HepG2 (cell line): ENCODE results near the gene SVOP. TPM values are rescaled to one million over a fixed set of nuclear protein-coding genes. Genes with fewer than 3 reads are reported as not detected.

Source experiments
- ERF ChIP-seq: IDR thresholded peaks from 2 replicates; pipeline ENCODE4 v1.6.1; 2018; ENCODE audit warnings: missing biosample characterization, missing genetic modification reagents
- HNRNPK ChIP-seq: fragments of 200-400 bp; formaldehyde crosslinking; IDR thresholded peaks from 2 replicates; pipeline ENCODE4 v1.6.1; 2018; ENCODE audit warnings: low read length, low read depth, moderate library complexity, mild to moderate bottlenecking; ENCODE audit not compliant: poor library complexity, severe bottlenecking
- MTERF4 ChIP-seq: sonication (generic); formaldehyde crosslinking; IDR thresholded peaks from 2 replicates; pipeline ENCODE4 v1.8.0; 2023; ENCODE audit warnings: mild to moderate bottlenecking, missing genetic modification reagents
- NFKBIZ ChIP-seq: IDR thresholded peaks from 2 replicates; pipeline ENCODE4 v1.6.1; 2018; ENCODE audit warnings: missing genetic modification reagents, missing compliant biosample characterization
- PAX8 ChIP-seq: sonication (generic); formaldehyde crosslinking; IDR thresholded peaks from 2 replicates; pipeline ENCODE4 v1.8.0; 2022; ENCODE audit warnings: mild to moderate bottlenecking, missing genetic modification reagents, borderline replicate concordance
- PCBP1 ChIP-seq: fragments of 200-400 bp; formaldehyde crosslinking; IDR thresholded peaks from 2 replicates; pipeline ENCODE4 v1.6.1; 2017; ENCODE audit warnings: mild to moderate bottlenecking, low read depth, low read length, borderline replicate concordance
- POLR2AphosphoS2 ChIP-seq: IDR thresholded peaks from 2 replicates; pipeline ENCODE4 v1.6.1; 2011; ENCODE audit warnings: low read depth, low read length, improper control_type of control experiment
- PRPF4 ChIP-seq: fragments of 200-400 bp; formaldehyde crosslinking; IDR thresholded peaks from 2 replicates; pipeline ENCODE4 v1.6.1; 2016; ENCODE audit warnings: low read length, low read depth; ENCODE audit not compliant: poor library complexity, severe bottlenecking
- RBAK ChIP-seq: sonication (generic); formaldehyde crosslinking; IDR thresholded peaks from 2 replicates; pipeline ENCODE4 v1.5.1; 2020; ENCODE audit warnings: mild to moderate bottlenecking, missing genetic modification reagents
- SRSF1 ChIP-seq: fragments of 200-400 bp; formaldehyde crosslinking; optimal IDR thresholded peaks from 2 replicates; pipeline ENCODE3; 2017; ENCODE audit warnings: mild to moderate bottlenecking, low read depth, low read length, moderate library complexity
- SRY ChIP-seq: sonication (generic); formaldehyde crosslinking; IDR thresholded peaks from 2 replicates; pipeline ENCODE4 v1.8.0; 2022; ENCODE audit warnings: mild to moderate bottlenecking, missing genetic modification reagents
- TBX3 ChIP-seq: fragments of 450-650 bp; IDR thresholded peaks from 2 replicates; pipeline ENCODE4 v1.6.1; 2017; ENCODE audit warnings: antibody characterized with exemption, mild to moderate bottlenecking, inconsistent platforms, borderline replicate concordance
- TEAD3 ChIP-seq: optimal IDR thresholded peaks from 2 replicates; pipeline ENCODE3; 2016; ENCODE audit warnings: borderline replicate concordance
- TFDP1 ChIP-seq: IDR thresholded peaks from 2 replicates; pipeline ENCODE4 v1.6.1; 2016; ENCODE audit warnings: missing compliant biosample characterization, missing genetic modification reagents, borderline replicate concordance
- ZBTB26 ChIP-seq: IDR thresholded peaks from 2 replicates; pipeline ENCODE4 v1.6.1; 2016; ENCODE audit warnings: missing compliant biosample characterization, missing genetic modification reagents, borderline replicate concordance
- ZFP90 ChIP-seq: sonication (generic); formaldehyde crosslinking; IDR thresholded peaks from 2 replicates; pipeline ENCODE4 v1.8.0; 2022; ENCODE audit warnings: missing genetic modification reagents, mild to moderate bottlenecking, inconsistent platforms, borderline replicate concordance
- ZNF234 ChIP-seq: sonication (generic); formaldehyde crosslinking; conservative IDR thresholded peaks from 2 replicates; pipeline ENCODE4 v1.5.1; 2020; ENCODE audit warnings: mild to moderate bottlenecking, missing genetic modification reagents
- ZNF510 ChIP-seq: sonication (generic); formaldehyde crosslinking; IDR thresholded peaks from 2 replicates; pipeline ENCODE4 v1.4.0; 2020; ENCODE audit warnings: low read depth, mild to moderate bottlenecking, missing genetic modification reagents
- ZNF550 ChIP-seq: sonication (generic); formaldehyde crosslinking; IDR thresholded peaks from 2 replicates; pipeline ENCODE4 v1.4.0; 2020; ENCODE audit warnings: mild to moderate bottlenecking, missing genetic modification reagents, borderline replicate concordance
- polyA plus RNA-seq, 8 experiments: library from polyadenylated mRNA; depleted of rRNA in 3 of 8; stranded (reverse) in 7 of 8; unstranded in 1 of 8; fragments of >200 nt; fragmentation: Illumina TruSeq in 4 of 8; extraction: Trizol in 4 of 8; gene quantifications; 2 replicates each; pipeline versions ENCODE4 v1.2.1 to v1.2.3, GENCODE V29; 2011 to 2016; ENCODE audit warnings: low read depth in 4 of 8, missing spikeins in 1 of 8, mixed read lengths in 1 of 8; ENCODE audit not compliant: insufficient read depth in 1 of 8
- total RNA-seq, 5 experiments: library from RNA; depleted of rRNA; stranded (reverse); fragments of >200 nt; fragmentation: Illumina TruSeq; extraction: Trizol; gene quantifications; 2 replicates each; pipeline ENCODE4 v1.2.3, GENCODE V29; 2016; ENCODE audit warnings: low read depth in 1 of 5
- TF ChIP-seq, protein P1 (sequence below): sonication (generic); formaldehyde crosslinking; IDR thresholded peaks from 2 replicates; pipeline ENCODE4 v1.5.0; 2020; ENCODE audit warnings: missing genetic modification reagents
- TF ChIP-seq, protein P2 (sequence below): IDR thresholded peaks from 2 replicates; pipeline ENCODE4 v1.6.1; 2016; ENCODE audit warnings: control low read depth
- TF ChIP-seq, protein P3 (sequence below): sonication (generic); formaldehyde crosslinking; IDR thresholded peaks from 2 replicates; pipeline ENCODE4 v1.4.0; 2020; ENCODE audit warnings: missing genetic modification reagents

The SVOP gene
- total and polyA plus RNA-seq, 2 of the 13 experiments (the other 11 are each of a cell fraction or from before 2014, with no cell fraction given), result not detected

GRCh38 chr12:109065154-109065852 lies 44.4 kb upstream of the SVOP start (continued):
- TF ChIP-seq, protein P1, sequence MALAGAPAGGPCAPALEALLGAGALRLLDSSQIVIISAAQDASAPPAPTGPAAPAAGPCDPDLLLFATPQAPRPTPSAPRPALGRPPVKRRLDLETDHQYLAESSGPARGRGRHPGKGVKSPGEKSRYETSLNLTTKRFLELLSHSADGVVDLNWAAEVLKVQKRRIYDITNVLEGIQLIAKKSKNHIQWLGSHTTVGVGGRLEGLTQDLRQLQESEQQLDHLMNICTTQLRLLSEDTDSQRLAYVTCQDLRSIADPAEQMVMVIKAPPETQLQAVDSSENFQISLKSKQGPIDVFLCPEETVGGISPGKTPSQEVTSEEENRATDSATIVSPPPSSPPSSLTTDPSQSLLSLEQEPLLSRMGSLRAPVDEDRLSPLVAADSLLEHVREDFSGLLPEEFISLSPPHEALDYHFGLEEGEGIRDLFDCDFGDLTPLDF (CRISPR knock-in tag), result no peak
- TF ChIP-seq PAX8 (CRISPR knock-in tag), result no peak
- no peak for TF ChIP-seq ERF (CRISPR knock-in tag)
- TF ChIP-seq TBX3, result no peak
- TF ChIP-seq SRSF1, result no peak
- no peak for TF ChIP-seq HNRNPK
- no peak for TF ChIP-seq POLR2AphosphoS2
- no peak for TF ChIP-seq RBAK (CRISPR knock-in tag)
- TF ChIP-seq MTERF4 (CRISPR knock-in tag), result no peak
- no peak for TF ChIP-seq ZNF510
- 0 out of 2 replicates have a peak, but pooled peaks have one; percentile 30 for TF ChIP-seq NFKBIZ (CRISPR knock-in tag)
- no peak for TF ChIP-seq PRPF4
- TF ChIP-seq TEAD3 (CRISPR knock-in tag), result no peak
- TF ChIP-seq ZNF234, result no peak
- TF ChIP-seq ZBTB26 (CRISPR knock-in tag), result no peak
- TF ChIP-seq ZNF550 (CRISPR knock-in tag), result no peak
- no peak; the same call in 1 of the 2 replicates for TF ChIP-seq SRY
- TF ChIP-seq ZFP90 (CRISPR knock-in tag), result no peak
- TF ChIP-seq, protein P2, sequence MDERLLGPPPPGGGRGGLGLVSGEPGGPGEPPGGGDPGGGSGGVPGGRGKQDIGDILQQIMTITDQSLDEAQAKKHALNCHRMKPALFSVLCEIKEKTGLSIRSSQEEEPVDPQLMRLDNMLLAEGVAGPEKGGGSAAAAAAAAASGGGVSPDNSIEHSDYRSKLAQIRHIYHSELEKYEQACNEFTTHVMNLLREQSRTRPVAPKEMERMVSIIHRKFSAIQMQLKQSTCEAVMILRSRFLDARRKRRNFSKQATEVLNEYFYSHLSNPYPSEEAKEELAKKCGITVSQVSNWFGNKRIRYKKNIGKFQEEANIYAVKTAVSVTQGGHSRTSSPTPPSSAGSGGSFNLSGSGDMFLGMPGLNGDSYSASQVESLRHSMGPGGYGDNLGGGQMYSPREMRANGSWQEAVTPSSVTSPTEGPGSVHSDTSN (CRISPR knock-in tag), result no peak
- TF ChIP-seq TFDP1, result no peak; the same call in 1 of the 2 replicates
- TF ChIP-seq, protein P3, sequence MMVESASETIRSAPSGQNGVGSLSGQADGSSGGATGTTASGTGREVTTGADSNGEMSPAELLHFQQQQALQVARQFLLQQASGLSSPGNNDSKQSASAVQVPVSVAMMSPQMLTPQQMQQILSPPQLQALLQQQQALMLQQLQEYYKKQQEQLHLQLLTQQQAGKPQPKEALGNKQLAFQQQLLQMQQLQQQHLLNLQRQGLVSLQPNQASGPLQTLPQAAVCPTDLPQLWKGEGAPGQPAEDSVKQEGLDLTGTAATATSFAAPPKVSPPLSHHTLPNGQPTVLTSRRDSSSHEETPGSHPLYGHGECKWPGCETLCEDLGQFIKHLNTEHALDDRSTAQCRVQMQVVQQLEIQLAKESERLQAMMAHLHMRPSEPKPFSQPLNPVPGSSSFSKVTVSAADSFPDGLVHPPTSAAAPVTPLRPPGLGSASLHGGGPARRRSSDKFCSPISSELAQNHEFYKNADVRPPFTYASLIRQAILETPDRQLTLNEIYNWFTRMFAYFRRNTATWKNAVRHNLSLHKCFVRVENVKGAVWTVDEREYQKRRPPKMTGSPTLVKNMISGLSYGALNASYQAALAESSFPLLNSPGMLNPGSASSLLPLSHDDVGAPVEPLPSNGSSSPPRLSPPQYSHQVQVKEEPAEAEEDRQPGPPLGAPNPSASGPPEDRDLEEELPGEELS (CRISPR knock-in tag), result peak; percentile 33; the same call in 1 of the 2 replicates
- TF ChIP-seq PCBP1, result no peak
